IMR-90 (cell line): ENCODE results near the gene POLR1G. TPM values are rescaled to one million over a fixed set of nuclear protein-coding genes. Genes with fewer than 3 reads are reported as not detected.
A peak's percentile ranks its signal among the peaks of the same experiment; 100 is the strongest.

Source experiments
- ATAC-seq: fragments of 200-7000 bp; cut with Tn5 transposase; 2 replicates; pipeline ENCODE4 v1.9.1; 2020; ENCODE audit warnings: low read depth, mild to moderate bottlenecking, moderate library complexity
- BruUV-seq: library from RNA; stranded (reverse); fragments of 400-500 nt; replicated peaks from 2 replicates; lab custom pipeline; 2021; lab: Mats Ljungman, UMichigan
- CTCF ChIA-PET: fragments of 300-600 bp; formaldehyde crosslinking; extraction: SDS; loops from one replicate; lab custom pipeline; 2021; ENCODE audit warnings: antibody characterized with exemption; lab: Yijun Ruan, JAX
- POLR2A ChIA-PET: fragments of 300-600 bp; sonication (Branson Sonifier 250); formaldehyde crosslinking; loops from one replicate; lab custom pipeline; 2022; ENCODE audit warnings: antibody characterized with exemption; ENCODE audit not compliant: unreplicated experiment; lab: Charles Lee
- DNase-seq: peaks from one replicate; pipeline ENCODE4 v3.0.0; 2013
- H2AFZ ChIP-seq: replicated peaks from 2 replicates; pipeline ENCODE3; 2013; ENCODE audit warnings: low read length, mild to moderate bottlenecking; ENCODE audit not compliant: poor library complexity
- H2AK5ac ChIP-seq: 2 replicates; pipeline ENCODE4 v1.6.1; 2013; ENCODE audit warnings: low read depth, low read length, inconsistent platforms
- H2AK9ac ChIP-seq: replicated peaks from 2 replicates; pipeline ENCODE3; 2013; ENCODE audit warnings: mild to moderate bottlenecking, low read depth, low read length, moderate library complexity; ENCODE audit not compliant: poor library complexity
- H2BK120ac ChIP-seq: 2 replicates; pipeline ENCODE4 v1.6.1; 2013; ENCODE audit warnings: low read depth, low read length, inconsistent platforms
- H2BK15ac ChIP-seq: 3 replicates; pipeline ENCODE4 v1.6.1; 2013; ENCODE audit warnings: low read depth, low read length, inconsistent platforms
- H2BK20ac ChIP-seq: 2 replicates; pipeline ENCODE4 v1.6.1; 2013; ENCODE audit warnings: low read depth, mild to moderate bottlenecking, inconsistent platforms, low read length, moderate library complexity
- H2BK5ac ChIP-seq: 2 replicates; pipeline ENCODE4 v1.6.1; 2013; ENCODE audit warnings: mild to moderate bottlenecking, low read depth, low read length, inconsistent platforms; ENCODE audit not compliant: poor library complexity, severe bottlenecking
- H3K14ac ChIP-seq: replicated peaks from 2 replicates; pipeline ENCODE4 v1.6.1; 2013; ENCODE audit warnings: low read depth, low read length, inconsistent platforms
- H3K18ac ChIP-seq: 2 replicates; pipeline ENCODE4 v1.6.1; 2013; ENCODE audit warnings: low read depth, low read length, control low read depth
- H3K23ac ChIP-seq: 2 replicates; pipeline ENCODE4 v1.6.1; 2013; ENCODE audit warnings: low read depth, low read length, inconsistent platforms
- H3K27ac ChIP-seq: 2 replicates; pipeline ENCODE4 v1.5.1; 2013; ENCODE audit warnings: mild to moderate bottlenecking, control low read depth, low read length; ENCODE audit not compliant: insufficient read depth
- H3K27me3 ChIP-seq: 2 replicates; pipeline ENCODE4 v1.6.1; 2013; ENCODE audit warnings: low read length; ENCODE audit not compliant: control insufficient read depth, insufficient read depth
- H3K36me3 ChIP-seq: 2 replicates; pipeline ENCODE4 v1.6.1; 2013; ENCODE audit warnings: low read length, mixed read lengths; ENCODE audit not compliant: control insufficient read depth, insufficient read depth
- H3K4ac ChIP-seq: 2 replicates; pipeline ENCODE4 v1.6.1; 2013; ENCODE audit warnings: low read depth, low read length, inconsistent platforms
- H3K4me1 ChIP-seq: 2 replicates; pipeline ENCODE4 v1.6.1; 2013; ENCODE audit warnings: low read length, mixed read lengths; ENCODE audit not compliant: control insufficient read depth, insufficient read depth
- H3K4me2 ChIP-seq: 2 replicates; pipeline ENCODE4 v1.6.1; 2013; ENCODE audit warnings: low read depth, mild to moderate bottlenecking, control low read depth, low read length, moderate library complexity
- H3K4me3 ChIP-seq: 2 replicates; pipeline ENCODE4 v1.5.1; 2013; ENCODE audit warnings: low read depth, mild to moderate bottlenecking, control low read depth, low read length, moderate library complexity; ENCODE audit not compliant: insufficient read depth
- H3K56ac ChIP-seq: 2 replicates; pipeline ENCODE4 v1.6.1; 2013; ENCODE audit warnings: low read length, inconsistent platforms; ENCODE audit not compliant: insufficient read depth; ENCODE audit errors: extremely low read depth
- H3K79me1 ChIP-seq, 2 experiments: 2 replicates each; pipeline ENCODE4 v1.6.1; 2013; ENCODE audit warnings: low read length in 2 of 2, inconsistent platforms in 1 of 2, low read depth in 1 of 2
- H3K9ac ChIP-seq: 2 replicates; pipeline ENCODE4 v1.6.1; 2013; ENCODE audit warnings: low read depth, low read length, control low read depth
- H3K9me1 ChIP-seq: 2 replicates; pipeline ENCODE4 v1.6.1; 2013; ENCODE audit warnings: low read length, inconsistent platforms; ENCODE audit not compliant: insufficient read depth
- H3K9me3 ChIP-seq: 2 replicates; pipeline ENCODE4 v1.6.1; 2013; ENCODE audit warnings: low read length; ENCODE audit not compliant: control insufficient read depth, insufficient read depth
- H4K20me1 ChIP-seq: 2 replicates; pipeline ENCODE4 v1.6.1; 2013; ENCODE audit warnings: low read length, inconsistent platforms; ENCODE audit not compliant: insufficient read depth
- H4K5ac ChIP-seq: 2 replicates; pipeline ENCODE4 v1.6.1; 2013; ENCODE audit warnings: mild to moderate bottlenecking, low read depth, low read length, control low read depth
- H4K8ac ChIP-seq, 2 experiments: 2 replicates each; pipeline ENCODE4 v1.6.1; 2013; ENCODE audit warnings: low read depth in 2 of 2, low read length in 2 of 2, control low read depth in 1 of 2, inconsistent platforms in 1 of 2
- H4K91ac ChIP-seq: 2 replicates; pipeline ENCODE4 v1.6.1; 2013; ENCODE audit warnings: low read depth, low read length, inconsistent platforms; ENCODE audit not compliant: insufficient read depth
- BHLHE40 ChIP-seq: fragments of 150-350 bp; IDR thresholded peaks from 2 replicates; pipeline ENCODE4 v1.6.1; 2016; ENCODE audit warnings: mild to moderate bottlenecking, low read depth, low read length
- CEBPB ChIP-seq: IDR thresholded peaks from 2 replicates; pipeline ENCODE4 v1.6.1; 2012; ENCODE audit warnings: low read depth, low read length, improper control_type of control experiment
- FOS ChIP-seq: fragments of 150-350 bp; IDR thresholded peaks from 2 replicates; pipeline ENCODE4 v1.6.1; 2016; ENCODE audit warnings: low read depth, low read length
- MAFK ChIP-seq: IDR thresholded peaks from 2 replicates; pipeline ENCODE4 v1.6.1; 2012; ENCODE audit warnings: low read depth, low read length, improper control_type of control experiment
- MAZ ChIP-seq: IDR thresholded peaks from 2 replicates; pipeline ENCODE4 v1.6.1; 2012; ENCODE audit warnings: low read depth, mild to moderate bottlenecking, low read length, improper control_type of control experiment, moderate library complexity, borderline replicate concordance
- POLR2A ChIP-seq: IDR thresholded peaks from 2 replicates; pipeline ENCODE4 v1.6.1; 2012; ENCODE audit warnings: mild to moderate bottlenecking, low read depth, low read length
- RFX5 ChIP-seq: IDR thresholded peaks from 2 replicates; pipeline ENCODE4 v1.8.0; 2012; ENCODE audit warnings: low read depth, mild to moderate bottlenecking, low read length, moderate library complexity
- SMC3 ChIP-seq: fragments of 150-350 bp; IDR thresholded peaks from 2 replicates; pipeline ENCODE4 v1.6.1; 2016; ENCODE audit warnings: low read depth, mild to moderate bottlenecking, antibody characterized with exemption, low read length, moderate library complexity
- WGBS, 2 experiments: methylation state at CpG; one replicate each; pipeline versions ENCODE4 v1.1.5 to v1.1.7; 2013; ENCODE audit warnings: missing lambda C conversion rate in 2 of 2; ENCODE audit not compliant: insufficient read length in 1 of 2; ENCODE audit errors: extremely low coverage in 2 of 2; 5-methylcytosine and 5-hydroxymethylcytosine counted together
- dilution Hi-C: fragments of 300-500 bp; cut with HindIII; formaldehyde crosslinking; loops from one replicate; pipeline ENCODE4 v1.14.3; 2018; ENCODE audit warnings: low sequenced_read_pairs; ENCODE audit not compliant: unreplicated experiment
- in situ Hi-C: fragments of 300-500 bp; cut with MboI; formaldehyde crosslinking; loops from 3 replicates; pipeline ENCODE4 v1.14.3; 2019; ENCODE audit warnings: low sequenced_read_pairs, inconsistent platforms, mixed read lengths
- intact Hi-C: fragments of 100-400 bp; cut with micrococcal nuclease; formaldehyde crosslinking; loops from 2 replicates; pipeline ENCODE4 v1.10.0; 2022
- polyA plus RNA-seq, 3 experiments: library from polyadenylated mRNA; depleted of rRNA; stranded (reverse); fragments of >200 nt; gene quantifications; 2 replicates each; pipeline ENCODE4 v1.2.3, GENCODE V29; 2012; ENCODE audit warnings: low replicate concordance in 1 of 3
- total RNA-seq: library from RNA; depleted of rRNA; stranded (reverse); fragments of >200 nt; gene quantifications from 2 replicates; pipeline ENCODE4 v1.2.3, GENCODE V29; 2012
- TF ChIP-seq, protein P1 (sequence below): fragments of 150-350 bp; IDR thresholded peaks from 2 replicates; pipeline ENCODE4 v1.6.1; 2016; ENCODE audit warnings: low read depth, mild to moderate bottlenecking, low read length, moderate library complexity, borderline replicate concordance
- TF ChIP-seq, protein P2 (sequence below): conservative IDR thresholded peaks from 2 replicates; pipeline ENCODE4 v1.5.1; 2012; ENCODE audit warnings: mild to moderate bottlenecking, low read depth, low read length, improper control_type of control experiment

Gene POLR1G
- total and polyA plus RNA-seq, 2 of the 4 experiments (the other 2 are of a cell fraction) = 8.0 to 12.5 TPM

- H3K4ac ChIP-seq = peak overlapping the region; percentile 46; the same call in 1 of the 2 replicates
- peaks cover 13% of the 10 kb centered on the region for H3K4me1 ChIP-seq
- no peaks in the 10 kb centered on the region for H4K20me1 ChIP-seq
- H2BK5ac ChIP-seq = no peak overlapping the region
- no peaks in the 10 kb centered on the region for H3K9me1 ChIP-seq
- dilution Hi-C loops (no loop called here), intact Hi-C loops (loop anchor here (1.0 kb wide), 2 partner anchors 39 to 46 kb away; no protein-coding TSS in a partner anchor), in situ Hi-C loops (no loop called here)
- peaks cover 0 to 20% of the 10 kb centered on the region in 2 experiments; a peak in 2 of 4 replicates for H3K79me1 ChIP-seq
- H3K27me3 ChIP-seq = no peaks in the 10 kb centered on the region
- peak overlapping the region; percentile 44; the same call in 1 of the 2 replicates for H3K4me2 ChIP-seq
- no peak overlapping the region for H3K4me3 ChIP-seq
- H3K14ac ChIP-seq = no peak overlapping the region
- H2AFZ ChIP-seq = no peak overlapping the region
- no peak overlapping the region for H2BK15ac ChIP-seq
- peak overlapping the region; percentile 38; the same call in 1 of the 2 replicates for H3K23ac ChIP-seq
- no TSS peak for BruUV-seq
- ChIA-PET POLR2A (interaction anchor here (0.9 kb wide), 1 partner anchor 40 kb away, joined by 4 read pairs; no protein-coding TSS in a partner anchor), CTCF (interaction anchor here (0.6 to 3.3 kb wide), 22 partner anchors 9 to 255 kb away, joined by 3 to 87 read pairs (median 6); partner anchors contain the start of genes FOSB and SNRPD2)
- H4K5ac ChIP-seq = no peak overlapping the region
- peak overlapping the region; percentile 34; the same call in 1 of the 2 replicates for H3K9ac ChIP-seq
- TF ChIP-seq, protein P1, sequence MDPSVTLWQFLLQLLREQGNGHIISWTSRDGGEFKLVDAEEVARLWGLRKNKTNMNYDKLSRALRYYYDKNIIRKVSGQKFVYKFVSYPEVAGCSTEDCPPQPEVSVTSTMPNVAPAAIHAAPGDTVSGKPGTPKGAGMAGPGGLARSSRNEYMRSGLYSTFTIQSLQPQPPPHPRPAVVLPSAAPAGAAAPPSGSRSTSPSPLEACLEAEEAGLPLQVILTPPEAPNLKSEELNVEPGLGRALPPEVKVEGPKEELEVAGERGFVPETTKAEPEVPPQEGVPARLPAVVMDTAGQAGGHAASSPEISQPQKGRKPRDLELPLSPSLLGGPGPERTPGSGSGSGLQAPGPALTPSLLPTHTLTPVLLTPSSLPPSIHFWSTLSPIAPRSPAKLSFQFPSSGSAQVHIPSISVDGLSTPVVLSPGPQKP = no peak
- TF ChIP-seq, protein P2, sequence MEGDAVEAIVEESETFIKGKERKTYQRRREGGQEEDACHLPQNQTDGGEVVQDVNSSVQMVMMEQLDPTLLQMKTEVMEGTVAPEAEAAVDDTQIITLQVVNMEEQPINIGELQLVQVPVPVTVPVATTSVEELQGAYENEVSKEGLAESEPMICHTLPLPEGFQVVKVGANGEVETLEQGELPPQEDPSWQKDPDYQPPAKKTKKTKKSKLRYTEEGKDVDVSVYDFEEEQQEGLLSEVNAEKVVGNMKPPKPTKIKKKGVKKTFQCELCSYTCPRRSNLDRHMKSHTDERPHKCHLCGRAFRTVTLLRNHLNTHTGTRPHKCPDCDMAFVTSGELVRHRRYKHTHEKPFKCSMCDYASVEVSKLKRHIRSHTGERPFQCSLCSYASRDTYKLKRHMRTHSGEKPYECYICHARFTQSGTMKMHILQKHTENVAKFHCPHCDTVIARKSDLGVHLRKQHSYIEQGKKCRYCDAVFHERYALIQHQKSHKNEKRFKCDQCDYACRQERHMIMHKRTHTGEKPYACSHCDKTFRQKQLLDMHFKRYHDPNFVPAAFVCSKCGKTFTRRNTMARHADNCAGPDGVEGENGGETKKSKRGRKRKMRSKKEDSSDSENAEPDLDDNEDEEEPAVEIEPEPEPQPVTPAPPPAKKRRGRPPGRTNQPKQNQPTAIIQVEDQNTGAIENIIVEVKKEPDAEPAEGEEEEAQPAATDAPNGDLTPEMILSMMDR = no peak
- TF ChIP-seq FOS (no peak), BHLHE40 (no peak), MAFK (no peak), POLR2A (no peak), MAZ (no peak), RFX5 (no peak), CEBPB (no peak), SMC3 (no peak)
- DNase-seq = no peak
- H3K56ac ChIP-seq = no peak overlapping the region
- H2AK5ac ChIP-seq = peak overlapping the region; percentile 89; the same call in 1 of the 2 replicates
- H3K9me3 ChIP-seq = no peaks in the 10 kb centered on the region
- H2BK20ac ChIP-seq = peak overlapping the region; percentile 69; the same call in 1 of the 2 replicates
- H3K27ac ChIP-seq = no peak overlapping the region; the same call in 1 of the 2 replicates
- no peak for ATAC-seq
- WGBS, 2 experiments = no CpG with 5 or more reads among the region's 10 CpGs
- no peaks in the 10 kb centered on the region for H3K36me3 ChIP-seq
- no peak overlapping the region for H2AK9ac ChIP-seq
- no peak overlapping the region for H4K91ac ChIP-seq
- no peak overlapping the region for H3K18ac ChIP-seq
- H4K8ac ChIP-seq = peak overlapping the region in 1 of 2 experiments; percentile 46; a peak in 1 of 4 replicates
- H2BK120ac ChIP-seq = no peak overlapping the region
Measured at GRCh38 chr19:45439190-45439568, 32.7 kb downstream of the POLR1G start.
